ENCODE data around the gene ING4. TPM values are rescaled to one million over a fixed set of nuclear protein-coding genes. Genes with fewer than 3 reads are reported as not detected.
"Not testable (repeated sequence)": the region's sequence is repeated elsewhere in the genome, so short reads cannot be mapped to it uniquely, and the experiment has no call there.

ING4 gene
- total RNA-seq: 10 to 100 TPM; 23.0 to 25.9 TPM
- long read RNA-seq, donor 1, transcript ING4-201 (8 exons, 1,709 nt): major isoform, 6 of 15 reads
- long read RNA-seq, donor 1, partial matches to known transcripts: 0 of 15 reads
- long read RNA-seq, donor 1, other reads (novel, unspliced or antisense): 5 of 15 reads
- long read RNA-seq, donor 2, transcript ING4-215 (9 exons, 1,150 nt): minor isoform, 5 of 100 reads
- long read RNA-seq, donor 2, transcript ING4-201 (8 exons, 1,709 nt): minor isoform, 27 of 100 reads
- long read RNA-seq, donor 2, transcript ING4-203 (8 exons, 741 nt): minor isoform, 12 of 100 reads
- long read RNA-seq, donor 2, transcript ING4-202 (8 exons, 1,393 nt): major isoform, 31 of 100 reads
- long read RNA-seq, donor 2, partial matches to known transcripts: 2 of 100 reads
- long read RNA-seq, donor 2, other reads (novel, unspliced or antisense): 21 of 100 reads

DNA sequence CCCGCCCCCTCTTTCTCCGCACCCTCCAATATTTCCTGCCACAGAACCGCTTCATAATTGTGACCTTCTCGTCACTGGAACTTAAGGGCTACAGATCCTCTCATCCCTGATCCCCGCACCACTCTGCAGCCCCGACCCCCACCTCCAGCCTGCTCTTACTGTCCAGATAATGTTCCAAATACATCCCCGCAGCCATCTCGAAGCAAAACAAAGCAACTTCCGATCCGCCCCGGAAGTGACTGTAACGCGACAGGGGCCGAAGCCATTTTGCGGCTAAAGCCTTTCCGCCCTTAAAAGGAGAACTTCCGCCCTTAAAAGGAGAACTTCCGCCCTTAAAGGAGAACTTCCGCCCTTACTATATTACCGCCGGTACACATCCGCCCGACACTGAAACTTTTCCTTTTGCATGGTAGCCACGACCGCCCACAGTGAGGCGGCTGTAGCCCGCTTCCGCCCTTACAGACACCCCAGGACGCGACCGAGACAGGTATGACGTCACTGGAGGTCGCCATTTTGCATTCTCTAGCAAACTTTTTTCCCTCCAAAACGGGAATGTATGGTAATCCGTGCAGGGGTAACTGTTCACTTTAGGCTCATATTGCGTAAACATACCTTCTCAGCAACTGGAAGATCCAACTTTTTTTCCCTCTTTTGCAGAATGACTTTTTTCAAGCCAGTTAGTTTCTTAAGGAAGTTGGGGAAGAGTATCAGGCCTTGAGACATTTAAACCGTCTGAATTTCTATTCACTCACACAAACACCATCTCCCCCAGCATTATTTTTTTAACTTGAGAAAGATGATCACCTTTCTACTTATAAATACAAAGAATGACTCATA, at the start of gene ING4:
ING4 (minus strand) TSS at position 214 of the 837 bp plus-strand sequence; CDS start at position 196, 18 bp downstream.
- intact Hi-C loops (cut with DNase I): loop anchor here in 1 of 2 donors (1.0 kb wide), 1 partner anchor 26 kb away; the partner anchor contains the start of gene ZNF384
- peak; percentile 99 for DNase-seq (ENCODE audit: low spot score)

GRCh38 chr12:6708960-6709394, 46.1 kb upstream of the ING4 start:
- DNase-seq (ENCODE audit: low spot score): no peak
- intact Hi-C loops (cut with DNase I): no loop called here

DNA sequence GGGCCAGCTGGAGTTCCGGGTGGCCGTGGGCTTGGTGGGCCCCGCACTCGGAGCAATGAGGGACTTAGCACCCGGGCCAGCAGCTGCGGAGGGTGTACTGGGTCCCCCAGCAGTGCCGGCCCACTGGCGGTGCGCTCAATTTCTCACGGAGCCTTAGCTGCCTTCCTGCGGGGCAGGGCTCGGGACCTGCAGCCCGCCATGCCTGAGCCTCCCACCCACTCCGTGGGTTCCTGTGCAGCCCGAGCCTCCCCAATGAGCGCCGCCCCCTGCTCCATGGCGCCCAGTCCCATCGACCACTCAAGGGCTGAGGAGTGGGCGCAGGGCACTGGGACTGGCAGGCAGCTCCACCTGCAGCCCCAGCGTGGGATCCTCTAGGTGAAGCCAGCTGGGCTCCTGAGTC, 45.4 kb upstream of the ING4 start:
- intact Hi-C loops (cut with DNase I); DNase-seq (ENCODE audit: low spot score): not testable (repeated sequence)

GRCh38 chr12:6703631-6704030, 40.7 kb upstream of the ING4 start:
- DNase-seq (ENCODE audit: low spot score): no peak

DNA sequence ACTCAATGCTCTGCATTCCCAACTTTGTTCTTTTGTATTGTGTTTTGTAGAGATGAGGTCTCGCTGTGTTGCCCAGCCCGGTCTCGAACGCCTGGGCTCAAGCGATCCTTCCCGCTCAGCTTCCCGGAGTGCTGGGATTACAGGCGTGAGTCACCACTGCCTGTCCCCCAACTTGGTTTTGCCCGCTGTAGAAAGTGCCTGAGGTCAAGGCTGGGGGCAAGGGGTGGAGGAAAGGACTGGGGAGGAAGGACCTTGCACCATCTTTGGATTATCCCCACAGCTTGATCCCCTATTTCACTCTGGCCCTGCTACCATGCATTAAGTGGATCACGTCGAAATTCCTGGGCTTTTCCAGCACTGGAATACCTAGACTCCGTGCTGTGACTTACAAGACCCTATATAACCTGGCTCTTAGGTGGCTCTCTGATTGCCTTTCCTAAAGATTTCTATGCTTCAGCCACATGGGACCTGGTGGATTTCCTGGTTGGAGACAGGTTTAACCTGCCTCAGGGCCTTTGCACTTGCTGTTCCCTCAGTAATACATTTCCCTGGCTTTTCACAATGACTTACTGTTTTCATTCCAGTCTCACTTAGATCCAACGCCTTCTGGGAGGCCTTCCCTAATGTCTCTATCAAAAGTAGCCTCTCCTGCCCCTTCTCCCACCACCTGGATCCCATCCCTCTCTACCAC, 38.3 kb upstream of the ING4 start:
- intact Hi-C loops (cut with DNase I): no loop called here
- peak; percentile 58 for DNase-seq (ENCODE audit: low spot score)

More at GRCh38 chr12:6703631-6704030, 40.7 kb upstream of the ING4 start:
- intact Hi-C loops (cut with DNase I): no loop called here

DNA sequence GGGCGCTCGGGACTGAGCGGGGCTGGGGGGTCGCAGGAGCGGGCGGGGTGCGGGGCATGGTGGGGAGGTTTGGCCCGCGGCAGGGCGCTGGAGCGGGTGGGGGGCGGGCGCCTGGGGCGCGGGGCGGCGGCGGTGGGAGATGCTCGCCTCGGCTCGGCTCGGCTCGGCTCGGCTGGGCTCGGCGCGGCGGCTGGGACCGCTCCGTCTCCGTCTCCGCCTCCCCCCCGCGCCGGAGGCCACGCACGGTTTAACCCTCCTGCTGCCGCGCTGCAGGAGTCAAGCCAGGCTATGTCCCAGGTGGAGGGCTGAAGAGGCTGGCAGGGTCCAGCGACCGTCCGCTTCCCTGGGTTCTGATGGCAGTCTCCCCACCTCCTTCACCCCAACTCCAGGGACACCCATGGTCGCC, 37.7 kb upstream of the ING4 start, which contains the start of gene PIANP:
PIANP (minus strand) TSS at position 170 of the 406 bp plus-strand sequence. CDS start 2,754 bp downstream, outside the sequence.
- peak; percentile 75 for DNase-seq (ENCODE audit: low spot score)

DNA sequence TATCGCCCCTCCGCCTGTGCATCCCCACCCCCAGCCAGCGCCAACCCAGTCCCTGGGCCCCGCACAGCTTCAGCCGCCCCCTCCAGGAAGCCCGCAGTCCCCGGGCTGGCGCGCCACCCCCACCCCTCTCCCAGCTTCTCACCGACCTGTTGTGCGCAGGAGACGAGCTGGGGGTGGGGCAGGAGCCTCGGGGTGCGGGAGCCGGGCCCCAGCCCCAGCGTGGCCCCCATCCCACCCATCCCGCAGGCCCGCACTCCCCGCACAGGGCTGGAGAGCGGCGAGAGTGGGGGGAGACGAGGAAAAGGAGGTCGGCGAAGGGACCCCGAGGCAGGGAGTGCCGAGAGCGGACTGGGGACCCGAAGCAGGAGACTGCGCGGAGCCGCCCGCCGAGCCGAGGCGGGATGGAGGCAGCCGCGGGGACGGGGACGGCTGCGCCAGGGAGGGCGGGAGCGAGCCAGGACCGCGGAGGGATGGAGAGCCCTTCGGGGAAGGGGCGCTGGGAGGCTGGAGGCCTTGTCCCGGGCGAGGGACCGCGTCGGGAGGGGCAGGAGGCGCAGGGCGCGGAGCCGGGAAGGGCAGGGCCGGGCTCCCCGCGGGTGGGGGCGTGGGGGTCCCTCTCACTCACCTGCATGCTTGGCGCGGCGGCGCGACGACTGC, 37.2 kb upstream of the ING4 start:
- DNase-seq (ENCODE audit: low spot score): peak; percentile 40
- intact Hi-C loops (cut with DNase I): no loop called here

More for the DNA sequence above, 37.7 kb upstream of the ING4 start, which contains the start of gene PIANP:
- intact Hi-C loops (cut with DNase I): no loop called here

- intact Hi-C loops (cut with DNase I): no loop called here
- no peak for DNase-seq (ENCODE audit: low spot score)
Measured at GRCh38 chr12:6699259-6699988, 36.5 kb upstream of the ING4 start.

GRCh38 chr12:6698352-6699046, 35.6 kb upstream of the ING4 start:
- intact Hi-C loops (cut with DNase I): no loop called here
- DNase-seq (ENCODE audit: low spot score): no peak

DNA sequence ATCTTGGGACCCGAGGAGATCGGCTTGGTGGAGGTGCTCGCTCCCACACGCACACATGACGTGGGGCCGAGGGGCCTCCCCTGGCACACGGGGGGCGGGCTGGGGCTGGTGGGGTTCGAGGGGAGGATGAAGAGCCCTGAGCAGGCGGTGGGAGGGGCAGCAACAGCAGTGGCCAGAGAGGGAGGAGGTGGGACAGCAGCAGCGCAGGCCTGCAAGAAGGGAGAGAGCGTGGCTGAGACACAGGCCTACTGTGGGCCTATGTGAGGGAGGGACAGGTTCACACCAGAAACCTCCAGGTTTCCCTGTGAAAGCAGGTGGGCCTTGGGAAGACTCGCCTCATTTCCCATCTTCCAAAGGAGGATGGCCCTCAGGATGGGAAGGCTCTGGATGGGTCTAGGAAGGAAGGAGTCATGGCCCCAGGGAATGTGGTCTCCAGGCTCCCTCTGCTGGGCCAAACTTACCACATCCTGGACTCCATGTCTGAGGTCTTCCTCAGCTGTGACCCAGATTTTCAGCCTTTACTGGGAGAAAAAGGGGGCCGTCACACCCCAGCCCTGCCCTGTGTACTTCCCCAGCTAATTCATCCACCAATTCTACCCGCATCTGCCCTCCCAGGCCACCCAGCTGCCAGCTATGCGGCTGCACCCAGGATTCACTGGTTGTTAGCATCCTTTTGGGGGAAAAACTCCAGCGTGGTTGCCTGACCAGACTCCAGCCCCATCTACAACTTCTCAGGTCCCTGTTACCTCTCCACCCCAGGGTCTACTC, 34.8 kb upstream of the ING4 start:
- DNase-seq (ENCODE audit: low spot score): no peak
- intact Hi-C loops (cut with DNase I): loop anchor here in 1 of 2 donors (1.0 kb wide), 1 partner anchor 48 kb away; no protein-coding TSS in a partner anchor

- intact Hi-C loops (cut with DNase I): loop anchor here in 1 of 2 donors (1.0 kb wide), 1 partner anchor 48 kb away; no protein-coding TSS in a partner anchor
- DNase-seq (ENCODE audit: low spot score): no peak
Measured at GRCh38 chr12:6696690-6697583, 34.0 kb upstream of the ING4 start.

- no peak for DNase-seq (ENCODE audit: low spot score)
- intact Hi-C loops (cut with DNase I): no loop called here
Measured at GRCh38 chr12:6695313-6696045, 32.6 kb upstream of the ING4 start.

DNA sequence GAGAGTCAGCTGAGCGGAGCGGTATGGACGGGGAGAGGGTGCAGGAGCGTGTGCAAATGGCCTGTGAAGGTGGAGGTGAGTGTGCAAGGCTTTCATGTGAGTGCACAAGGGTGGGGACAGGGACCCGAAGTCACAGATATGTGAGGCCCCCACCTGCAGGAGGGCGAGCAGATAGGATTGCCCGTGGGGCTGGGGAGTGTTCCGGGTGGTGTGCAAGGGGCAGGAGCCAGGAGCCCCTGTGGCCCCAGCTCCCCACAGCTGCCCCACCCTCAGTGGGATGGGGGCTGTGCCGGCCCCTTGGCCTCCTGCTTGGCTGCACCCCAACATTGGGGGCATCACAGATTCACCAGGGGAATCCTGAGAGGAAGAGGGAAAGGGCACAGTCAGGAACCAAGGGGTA, 31.8 kb upstream of the ING4 start:
- intact Hi-C loops (cut with DNase I): no loop called here
- no peak for DNase-seq (ENCODE audit: low spot score)

DNA sequence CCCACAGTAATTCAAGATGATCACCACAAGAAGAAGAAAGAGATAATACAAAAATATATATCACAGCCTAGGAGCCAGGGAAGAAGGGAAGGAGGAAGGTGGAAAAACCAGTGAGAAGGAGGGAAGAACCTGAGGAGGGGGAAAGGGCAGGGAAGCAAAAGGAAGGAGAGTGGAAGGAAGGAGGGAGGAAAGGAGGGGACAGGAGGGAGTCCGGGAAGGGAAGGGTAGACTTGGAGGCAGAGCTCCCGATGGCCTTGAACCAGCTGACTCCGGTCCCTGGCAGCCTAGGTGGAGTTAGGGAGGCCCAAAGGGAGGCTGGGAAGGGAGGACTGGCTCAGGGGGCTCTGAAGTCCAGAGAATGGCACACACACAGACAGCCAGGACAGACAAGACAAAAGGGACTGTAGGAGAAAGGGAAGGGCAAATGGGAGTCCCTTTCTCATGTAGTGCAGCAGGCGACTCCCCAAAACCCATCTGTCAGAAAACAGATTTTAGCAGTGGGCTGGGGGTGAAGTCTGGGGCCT, 31.0 kb upstream of the ING4 start:
- intact Hi-C loops (cut with DNase I): no loop called here
- no peak for DNase-seq (ENCODE audit: low spot score)

GRCh38 chr12:6692888-6693287, 30.0 kb upstream of the ING4 start:
- intact Hi-C loops (cut with DNase I): no loop called here
- no peak for DNase-seq (ENCODE audit: low spot score)
